ENCODE measurements around the gene NDUFAF5.

GRCh38 chr20:13831476-13831875 lies 46.6 kb downstream of the NDUFAF5 start:
- TF ChIP-seq CTCF (IDR thresholded peaks at IDR 0.05 in 8 of 11, conservative IDR thresholded peaks at IDR 0.05 in 3 of 11): no peak
- TF ChIP-seq POLR2A (IDR thresholded peaks at IDR 0.05): no peak
- no peak for TF ChIP-seq POLR2AphosphoS5 (IDR thresholded peaks at IDR 0.05)
